CD14-positive monocyte (primary cell): Measurements from ENCODE around the gene SNAP91. TPM values are rescaled to one million over a fixed set of nuclear protein-coding genes. Genes with fewer than 3 reads are reported as not detected.

Source experiments
- DNase-seq, 3 donors: peaks; one replicate each; pipeline ENCODE4 v3.0.0-alpha.2; 2011 to 2022
- H2AFZ ChIP-seq: 2 replicates; pipeline ENCODE4 v1.6.0; 2012; ENCODE audit warnings: mild to moderate bottlenecking, low read depth, low read length, inconsistent platforms; ENCODE audit not compliant: insufficient read depth, poor library complexity, severe bottlenecking
- H3K27ac ChIP-seq, 2 donors: 1 replicate in 1 of 2; 2 replicates in 1 of 2; pipeline ENCODE4 v1.5.1; 2012 to 2013; ENCODE audit warnings: low read length in 2 of 2, control low read depth in 1 of 2, inconsistent platforms in 1 of 2, low read depth in 1 of 2, mild to moderate bottlenecking in 1 of 2
- H3K27me3 ChIP-seq, 2 donors: one replicate each; pipeline versions ENCODE4 v1.6.0 to v1.6.1; 2011 to 2013; ENCODE audit warnings: low read length in 2 of 2; ENCODE audit not compliant: control insufficient read depth in 2 of 2, insufficient read depth in 2 of 2
- H3K36me3 ChIP-seq, 2 donors: replicated peaks in 1 of 2; 1 replicate in 1 of 2; 2 replicates in 1 of 2; pipeline versions ENCODE4 v1.5.1 to v1.6.1; 2012 to 2013; ENCODE audit warnings: low read length in 2 of 2, control low read depth in 1 of 2, inconsistent platforms in 1 of 2, mild to moderate bottlenecking in 1 of 2; ENCODE audit not compliant: insufficient read depth in 2 of 2, control insufficient read depth in 1 of 2
- H3K4me1 ChIP-seq, 2 donors: 1 replicate in 1 of 2; 2 replicates in 1 of 2; pipeline versions ENCODE4 v1.5.1 to v1.6.1; 2012 to 2013; ENCODE audit warnings: low read length in 2 of 2, control low read depth in 1 of 2, inconsistent platforms in 1 of 2, mild to moderate bottlenecking in 1 of 2, moderate library complexity in 1 of 2; ENCODE audit not compliant: insufficient read depth in 2 of 2, control insufficient read depth in 1 of 2
- H3K4me2 ChIP-seq: replicated peaks from 2 replicates; pipeline ENCODE3; 2012; ENCODE audit warnings: low read length, moderate library complexity, mild to moderate bottlenecking; ENCODE audit not compliant: poor library complexity, severe bottlenecking; ENCODE audit errors: extremely low read depth
- H3K4me3 ChIP-seq, 3 experiments: fragments of 200-600 bp in 1 of 3; sonication (generic) in 1 of 3; replicated peaks in 1 of 3; 1 replicate in 2 of 3; 2 replicates in 1 of 3; pipeline ENCODE4 v1.5.1; 2011 to 2013; ENCODE audit warnings: low read length in 3 of 3, mild to moderate bottlenecking in 3 of 3, control low read depth in 2 of 3, low read depth in 2 of 3, inconsistent platforms in 1 of 3, moderate library complexity in 1 of 3
- H3K79me2 ChIP-seq: 2 replicates; pipeline ENCODE4 v1.6.0; 2012; ENCODE audit warnings: mild to moderate bottlenecking, control low read depth, inconsistent platforms, low read length, moderate library complexity; ENCODE audit not compliant: insufficient read depth
- H3K9ac ChIP-seq: 2 replicates; pipeline ENCODE4 v1.6.0; 2017; ENCODE audit warnings: low read length, mild to moderate bottlenecking; ENCODE audit not compliant: insufficient read depth, poor library complexity, severe bottlenecking
- H3K9me3 ChIP-seq, 2 donors: replicated peaks in 1 of 2; 1 replicate in 1 of 2; 2 replicates in 1 of 2; pipeline versions ENCODE4 v1.5.1 to v1.6.1; 2012 to 2013; ENCODE audit warnings: low read length in 2 of 2, control low read depth in 1 of 2; ENCODE audit not compliant: control insufficient read depth in 1 of 2, insufficient read depth in 1 of 2
- H4K20me1 ChIP-seq: 2 replicates; pipeline ENCODE4 v1.6.0; 2012; ENCODE audit warnings: mild to moderate bottlenecking, low read length, control low read depth, moderate library complexity; ENCODE audit not compliant: insufficient read depth
- H3K27ac Mint-ChIP-seq, 7 donors: one replicate each; pipeline ENCODE4 v1.8.0; 2020; ENCODE audit warnings: mild to moderate bottlenecking in 7 of 7, mixed read lengths in 7 of 7, moderate library complexity in 6 of 7, inconsistent platforms in 2 of 7
- H3K27me3 Mint-ChIP-seq, 3 donors: one replicate each; pipeline ENCODE4 v1.8.0; 2021 to 2022; ENCODE audit warnings: low read depth in 3 of 3, mild to moderate bottlenecking in 3 of 3, mixed read lengths in 3 of 3, moderate library complexity in 3 of 3, inconsistent platforms in 1 of 3
- H3K36me3 Mint-ChIP-seq, 2 donors: one replicate each; pipeline ENCODE4 v1.8.0; 2020; ENCODE audit warnings: mixed read lengths in 2 of 2, inconsistent platforms in 1 of 2, mild to moderate bottlenecking in 1 of 2
- H3K4me1 Mint-ChIP-seq: one replicate; pipeline ENCODE4 v1.8.0; 2020; ENCODE audit warnings: mild to moderate bottlenecking, mixed read lengths
- H3K4me3 Mint-ChIP-seq, 2 donors: one replicate each; pipeline ENCODE4 v1.8.0; 2020; ENCODE audit warnings: mild to moderate bottlenecking in 2 of 2, mixed read lengths in 2 of 2, moderate library complexity in 1 of 2
- H3K9me3 Mint-ChIP-seq, 7 donors: one replicate each; pipeline ENCODE4 v1.8.0; 2020 to 2022; ENCODE audit warnings: mixed read lengths in 7 of 7, mild to moderate bottlenecking in 6 of 7, moderate library complexity in 6 of 7, inconsistent platforms in 2 of 7
- WGBS: methylation state at CpG from one replicate; pipeline ENCODE4 v1.1.5; 2013; ENCODE audit warnings: missing lambda C conversion rate; ENCODE audit not compliant: insufficient coverage; 5-methylcytosine and 5-hydroxymethylcytosine counted together
- intact Hi-C, 2 donors: fragments of 100-400 bp; cut with micrococcal nuclease; formaldehyde crosslinking; loops; one replicate each; pipeline versions ENCODE4 v1.15.0 to v1.15.1; 2023
- polyA plus RNA-seq, 3 donors: library from polyadenylated mRNA; depleted of rRNA in 1 of 3; unstranded in 2 of 3; stranded (reverse) in 1 of 3; fragments of 300-500 nt in 2 of 3; fragments of >200 nt in 1 of 3; fragmentation: Illumina TruSeq in 2 of 3; gene quantifications; 1 replicate in 2 of 3; 2 replicates in 1 of 3; pipeline ENCODE4 v1.2.3, GENCODE V29; 2012 to 2021
- TF ChIP-seq, protein P1 (sequence below): fragments of 200-600 bp; IDR thresholded peaks from one replicate; pipeline ENCODE4 v1.8.0; 2022; ENCODE audit warnings: antibody characterized with exemption, mild to moderate bottlenecking

Gene SNAP91
- polyA plus RNA-seq, 3 donors, result not detected

DNA sequence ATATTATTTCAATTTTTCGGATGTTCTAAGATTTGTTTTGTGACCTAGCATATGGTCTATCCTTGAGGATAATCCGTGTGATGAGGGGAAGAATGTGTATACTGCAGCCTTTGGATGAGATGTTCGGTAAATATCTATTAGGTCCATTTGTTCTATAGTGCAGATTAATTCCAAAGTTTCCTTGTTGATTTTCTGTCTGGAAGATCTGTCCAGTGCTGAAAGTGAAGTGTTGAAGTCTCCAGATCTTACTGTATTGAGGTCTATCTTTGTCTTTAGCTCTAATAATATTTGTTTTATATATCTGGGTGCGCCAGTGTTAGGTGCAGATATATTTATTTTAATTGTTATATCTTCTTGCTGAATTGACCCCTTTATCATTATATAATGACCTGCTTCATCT lies 32.2 kb upstream of the SNAP91 start:
- 57% methylated on average over 3 of the region's 4 CpGs for WGBS
- no peaks in the 10 kb centered on the region for H3K79me2 ChIP-seq
- peaks cover 5 to 22% (median 6%) of the 10 kb centered on the region in 7 donors for H3K9me3 Mint-ChIP-seq

DNA sequence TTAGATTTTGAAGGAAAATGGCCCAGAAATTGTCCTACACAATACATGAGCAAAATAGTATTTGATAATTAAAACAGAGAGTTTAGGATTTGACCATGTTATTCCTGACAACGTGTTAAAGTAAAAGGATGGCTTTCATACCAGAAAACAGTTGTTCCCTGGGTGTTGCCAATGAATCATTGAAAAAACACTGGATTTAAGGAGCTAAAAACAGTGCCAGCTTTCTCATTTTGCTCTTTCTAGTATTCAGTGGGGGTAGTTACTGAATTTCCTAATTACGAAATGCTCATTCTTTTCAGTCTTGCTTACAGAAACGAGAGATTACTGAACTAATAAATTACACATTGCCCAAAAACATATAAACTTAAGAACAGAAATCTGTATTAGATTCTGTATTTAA lies 26.6 kb upstream of the SNAP91 start:
- no CpG with 5 or more reads among the region's 3 CpGs for WGBS

More for the DNA sequence above, 32.2 kb upstream of the SNAP91 start:
- no peaks in the 10 kb centered on the region for H3K4me1 ChIP-seq
- peaks cover 8 to 14% of the 10 kb centered on the region in 2 donors for H3K9me3 ChIP-seq
- H3K4me1 Mint-ChIP-seq, result no peaks in the 10 kb centered on the region
- H3K36me3 Mint-ChIP-seq, result no peaks in the 10 kb centered on the region
- TF ChIP-seq, protein P1, sequence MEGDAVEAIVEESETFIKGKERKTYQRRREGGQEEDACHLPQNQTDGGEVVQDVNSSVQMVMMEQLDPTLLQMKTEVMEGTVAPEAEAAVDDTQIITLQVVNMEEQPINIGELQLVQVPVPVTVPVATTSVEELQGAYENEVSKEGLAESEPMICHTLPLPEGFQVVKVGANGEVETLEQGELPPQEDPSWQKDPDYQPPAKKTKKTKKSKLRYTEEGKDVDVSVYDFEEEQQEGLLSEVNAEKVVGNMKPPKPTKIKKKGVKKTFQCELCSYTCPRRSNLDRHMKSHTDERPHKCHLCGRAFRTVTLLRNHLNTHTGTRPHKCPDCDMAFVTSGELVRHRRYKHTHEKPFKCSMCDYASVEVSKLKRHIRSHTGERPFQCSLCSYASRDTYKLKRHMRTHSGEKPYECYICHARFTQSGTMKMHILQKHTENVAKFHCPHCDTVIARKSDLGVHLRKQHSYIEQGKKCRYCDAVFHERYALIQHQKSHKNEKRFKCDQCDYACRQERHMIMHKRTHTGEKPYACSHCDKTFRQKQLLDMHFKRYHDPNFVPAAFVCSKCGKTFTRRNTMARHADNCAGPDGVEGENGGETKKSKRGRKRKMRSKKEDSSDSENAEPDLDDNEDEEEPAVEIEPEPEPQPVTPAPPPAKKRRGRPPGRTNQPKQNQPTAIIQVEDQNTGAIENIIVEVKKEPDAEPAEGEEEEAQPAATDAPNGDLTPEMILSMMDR, result no peak
- no peak overlapping the region for H3K4me3 ChIP-seq
- no peak overlapping the region for H3K27ac Mint-ChIP-seq
- DNase-seq, result no peak
- no peak overlapping the region for H3K27ac ChIP-seq
- H3K36me3 ChIP-seq, result no peaks in the 10 kb centered on the region
- H3K27me3 ChIP-seq, result no peaks in the 10 kb centered on the region
- H3K9ac ChIP-seq, result no peak overlapping the region
- H3K27me3 Mint-ChIP-seq, result peaks cover 0 to 4% (median 0%) of the 10 kb centered on the region in 3 donors
- no peak overlapping the region for H3K4me3 Mint-ChIP-seq
- H2AFZ ChIP-seq, result no peak overlapping the region
- H4K20me1 ChIP-seq, result no peaks in the 10 kb centered on the region
- H3K4me2 ChIP-seq, result no peak overlapping the region
- intact Hi-C loops, result no loop called here

More for the DNA sequence above, 26.6 kb upstream of the SNAP91 start:
- H3K27ac ChIP-seq, result no peak overlapping the region
- no peaks in the 10 kb centered on the region for H3K79me2 ChIP-seq
- no peaks in the 10 kb centered on the region for H3K36me3 Mint-ChIP-seq
- no peak overlapping the region for H3K4me3 ChIP-seq
- no peaks in the 10 kb centered on the region for H3K27me3 Mint-ChIP-seq
- DNase-seq, result no peak
- peaks cover 0 to 9% (median 5%) of the 10 kb centered on the region in 7 donors for H3K9me3 Mint-ChIP-seq
- H3K9ac ChIP-seq, result no peak overlapping the region
- no peak overlapping the region for H3K4me3 Mint-ChIP-seq
- H3K36me3 ChIP-seq, result no peaks in the 10 kb centered on the region
- H2AFZ ChIP-seq, result no peak overlapping the region
- H3K4me1 ChIP-seq, result no peaks in the 10 kb centered on the region
- no peak overlapping the region for H3K4me2 ChIP-seq
- intact Hi-C loops, result no loop called here
- TF ChIP-seq, protein P1, result no peak
- no peaks in the 10 kb centered on the region for H3K4me1 Mint-ChIP-seq
- no peaks in the 10 kb centered on the region for H3K9me3 ChIP-seq
- no peaks in the 10 kb centered on the region for H4K20me1 ChIP-seq
- H3K27ac Mint-ChIP-seq, result no peak overlapping the region
- no peaks in the 10 kb centered on the region for H3K27me3 ChIP-seq
